K562 (cell line): ENCODE measurements around the gene CFAP54.

Source experiments
- CBX3 ChIP-seq, 2 experiments: IDR thresholded peaks; 1 replicate in 1 of 2; 2 replicates in 1 of 2; pipeline ENCODE4 v1.6.1; 2012; ENCODE audit warnings: inconsistent platforms in 2 of 2, low read length in 2 of 2, borderline replicate concordance in 1 of 2, control low read depth in 1 of 2
- FOXM1 ChIP-seq, 2 experiments: fragments of 450-650 bp in 1 of 2; sonication (generic) in 1 of 2; formaldehyde crosslinking in 1 of 2; IDR thresholded peaks; 2 replicates each; pipeline versions ENCODE4 v1.6.1 to v1.9.0; 2017 to 2022; ENCODE audit warnings: low read depth in 2 of 2, mild to moderate bottlenecking in 2 of 2, missing genetic modification reagents in 1 of 2, moderate library complexity in 1 of 2
- JUN ChIP-seq, 2 experiments: sonication (generic) in 1 of 2; formaldehyde crosslinking in 1 of 2; IDR thresholded peaks; 2 replicates each; pipeline versions ENCODE4 v1.6.1 to v1.8.0; 2012 to 2022; ENCODE audit warnings: borderline replicate concordance in 2 of 2, mild to moderate bottlenecking in 2 of 2, improper control_type of control experiment in 1 of 2, low read depth in 1 of 2, low read length in 1 of 2, missing genetic modification reagents in 1 of 2
- KLF13 ChIP-seq: fragments of 450-650 bp; IDR thresholded peaks from 2 replicates; pipeline ENCODE4 v1.6.1; 2016; ENCODE audit warnings: missing genetic modification characterization, low read depth, mild to moderate bottlenecking, missing compliant biosample characterization, moderate library complexity, borderline replicate concordance
- MYC ChIP-seq, 2 experiments: fragments of 250-450 bp in 1 of 2; sonication (Bioruptor Pico) in 1 of 2; IDR thresholded peaks; 2 replicates each; pipeline versions ENCODE4 v1.5.1 to v1.6.1; 2012 to 2021; ENCODE audit warnings: low read depth in 2 of 2, borderline replicate concordance in 1 of 2, improper control_type of control experiment in 1 of 2, low read length in 1 of 2, mild to moderate bottlenecking in 1 of 2, moderate library complexity in 1 of 2
- POLR2AphosphoS2 ChIP-seq: IDR thresholded peaks from 2 replicates; pipeline ENCODE4 v1.6.1; 2012; ENCODE audit warnings: low read length, improper control_type of control experiment
- SP2 ChIP-seq: IDR thresholded peaks from 2 replicates; pipeline ENCODE4 v1.6.1; 2011; ENCODE audit warnings: mild to moderate bottlenecking, low read depth, low read length, moderate library complexity; ENCODE audit not compliant: poor library complexity, severe bottlenecking; ENCODE audit errors: extremely low read depth
- TCF3 ChIP-seq: sonication (generic); formaldehyde crosslinking; IDR thresholded peaks from 2 replicates; pipeline ENCODE4 v1.4.0; 2020; ENCODE audit warnings: mild to moderate bottlenecking, missing genetic modification reagents
- TRIM28 ChIP-seq: fragments of 450-650 bp; IDR thresholded peaks from 2 replicates; pipeline ENCODE4 v1.6.1; 2017
- USF2 ChIP-seq: sonication (generic); formaldehyde crosslinking; IDR thresholded peaks from 2 replicates; pipeline ENCODE4 v1.5.0; 2020; ENCODE audit warnings: missing genetic modification reagents
- ZBTB43 ChIP-seq: sonication (generic); formaldehyde crosslinking; IDR thresholded peaks from 2 replicates; pipeline ENCODE4 v1.8.0; 2023; ENCODE audit warnings: mild to moderate bottlenecking, missing genetic modification reagents
- ZKSCAN1 ChIP-seq: fragments of 150-350 bp; IDR thresholded peaks from 2 replicates; pipeline ENCODE4 v1.6.1; 2016; ENCODE audit warnings: low read depth, low read length
- TF ChIP-seq, protein P1 (sequence below), 2 experiments: fragments of 450-650 bp in 1 of 2; IDR thresholded peaks; 2 replicates each; pipeline ENCODE4 v1.6.1; 2011 to 2017; ENCODE audit warnings: low read depth in 2 of 2, antibody characterized with exemption in 1 of 2, borderline replicate concordance in 1 of 2, low read length in 1 of 2, mild to moderate bottlenecking in 1 of 2, mixed read lengths in 1 of 2; ENCODE audit not compliant: control insufficient read depth in 1 of 2

DNA sequence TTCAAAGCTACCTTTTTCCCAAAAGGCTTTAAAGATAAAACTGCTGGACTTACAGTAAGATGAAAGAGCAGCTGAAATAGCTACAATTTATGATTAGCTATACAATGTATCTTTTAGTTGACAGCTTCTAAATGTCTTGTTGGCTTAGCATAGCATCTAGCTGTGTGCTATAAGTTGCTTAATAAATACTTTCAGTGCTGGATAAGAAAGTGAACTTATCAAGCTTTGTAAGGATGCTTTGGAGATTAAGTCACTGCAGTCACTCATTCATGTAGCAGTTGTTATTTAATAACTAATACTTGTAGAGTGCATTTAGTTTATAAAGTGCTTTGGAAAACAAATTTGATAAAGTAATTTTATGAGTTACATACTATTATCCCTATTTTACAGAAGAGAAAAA lies 14.6 kb downstream of the CFAP54 start:
- TF ChIP-seq CBX3 (IDR thresholded peaks at IDR 0.05; ENCODE audit: borderline replicate concordance in 1 of 2, low read length in 2 of 2) = no peak
- TF ChIP-seq KLF13 = no peak
- no peak for TF ChIP-seq ZKSCAN1
- no peak for TF ChIP-seq SP2
- TF ChIP-seq, protein P1, sequence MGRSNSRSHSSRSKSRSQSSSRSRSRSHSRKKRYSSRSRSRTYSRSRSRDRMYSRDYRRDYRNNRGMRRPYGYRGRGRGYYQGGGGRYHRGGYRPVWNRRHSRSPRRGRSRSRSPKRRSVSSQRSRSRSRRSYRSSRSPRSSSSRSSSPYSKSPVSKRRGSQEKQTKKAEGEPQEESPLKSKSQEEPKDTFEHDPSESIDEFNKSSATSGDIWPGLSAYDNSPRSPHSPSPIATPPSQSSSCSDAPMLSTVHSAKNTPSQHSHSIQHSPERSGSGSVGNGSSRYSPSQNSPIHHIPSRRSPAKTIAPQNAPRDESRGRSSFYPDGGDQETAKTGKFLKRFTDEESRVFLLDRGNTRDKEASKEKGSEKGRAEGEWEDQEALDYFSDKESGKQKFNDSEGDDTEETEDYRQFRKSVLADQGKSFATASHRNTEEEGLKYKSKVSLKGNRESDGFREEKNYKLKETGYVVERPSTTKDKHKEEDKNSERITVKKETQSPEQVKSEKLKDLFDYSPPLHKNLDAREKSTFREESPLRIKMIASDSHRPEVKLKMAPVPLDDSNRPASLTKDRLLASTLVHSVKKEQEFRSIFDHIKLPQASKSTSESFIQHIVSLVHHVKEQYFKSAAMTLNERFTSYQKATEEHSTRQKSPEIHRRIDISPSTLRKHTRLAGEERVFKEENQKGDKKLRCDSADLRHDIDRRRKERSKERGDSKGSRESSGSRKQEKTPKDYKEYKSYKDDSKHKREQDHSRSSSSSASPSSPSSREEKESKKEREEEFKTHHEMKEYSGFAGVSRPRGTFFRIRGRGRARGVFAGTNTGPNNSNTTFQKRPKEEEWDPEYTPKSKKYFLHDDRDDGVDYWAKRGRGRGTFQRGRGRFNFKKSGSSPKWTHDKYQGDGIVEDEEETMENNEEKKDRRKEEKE (IDR thresholded peaks at IDR 0.05; ENCODE audit: borderline replicate concordance in 1 of 2, control insufficient read depth in 1 of 2, low read depth in 2 of 2, low read length in 1 of 2) = no peak
- TF ChIP-seq ZBTB43 (CRISPR knock-in tag) = no peak
- TF ChIP-seq JUN (IDR thresholded peaks at IDR 0.05; ENCODE audit: borderline replicate concordance, low read depth, low read length) = no peak
- TF ChIP-seq JUN (CRISPR knock-in tag; IDR thresholded peaks at IDR 0.05; ENCODE audit: borderline replicate concordance) = no peak
- TF ChIP-seq TCF3 = no peak
- TF ChIP-seq FOXM1 (IDR thresholded peaks at IDR 0.05; ENCODE audit: low read depth) = no peak
- no peak for TF ChIP-seq FOXM1 (CRISPR knock-in tag; IDR thresholded peaks at IDR 0.05; ENCODE audit: low read depth)
- no peak for TF ChIP-seq TRIM28
- TF ChIP-seq USF2 = no peak
- TF ChIP-seq MYC (IDR thresholded peaks at IDR 0.05; ENCODE audit: low read depth, low read length) = no peak
- no peak for TF ChIP-seq MYC (CRISPR knock-in tag; IDR thresholded peaks at IDR 0.05; ENCODE audit: borderline replicate concordance, low read depth)
- TF ChIP-seq POLR2AphosphoS2 = no peak
